HL-60 (cell line): ENCODE data around the gene BAAT.

Experiments used
- DNase-seq, 2 experiments: peaks; one replicate each; pipeline ENCODE4 v3.0.0-alpha.2; 2010 to 2020; ENCODE audit warnings: low read depth in 1 of 2, low spot score in 1 of 2
- H3K27ac ChIP-seq: fragments of 250-450 bp; sonication (Bioruptor Pico); replicated peaks from 2 replicates; pipeline ENCODE4 v1.5.1; 2020; ENCODE audit warnings: mild to moderate bottlenecking, moderate library complexity
- H3K27me3 ChIP-seq: fragments of 250-450 bp; sonication (Bioruptor Pico); 2 replicates; pipeline ENCODE4 v1.5.1; 2021; ENCODE audit warnings: mild to moderate bottlenecking, moderate library complexity; ENCODE audit not compliant: insufficient read depth, poor library complexity, severe bottlenecking
- H3K4me3 ChIP-seq: replicated peaks from 2 replicates; pipeline ENCODE4 v1.5.1; 2011; ENCODE audit warnings: mild to moderate bottlenecking, control low read depth, low read length; ENCODE audit not compliant: insufficient read depth
- CTCF ChIP-seq: IDR thresholded peaks from one replicate; pipeline ENCODE4 v1.5.1; 2011; ENCODE audit warnings: low read length, control low read depth, inconsistent platforms; ENCODE audit not compliant: insufficient read depth
- GABPA ChIP-seq: IDR thresholded peaks from 2 replicates; pipeline ENCODE4 v1.6.1; 2012; ENCODE audit warnings: low read depth
- POLR2AphosphoS5 ChIP-seq: IDR thresholded peaks from 2 replicates; pipeline ENCODE4 v1.6.1; 2012; ENCODE audit warnings: low read depth
- REST ChIP-seq: IDR thresholded peaks from 2 replicates; pipeline ENCODE4 v1.6.1; 2012; ENCODE audit warnings: low read depth; ENCODE audit not compliant: insufficient replicate concordance
- SPI1 ChIP-seq: IDR thresholded peaks from 2 replicates; pipeline ENCODE4 v1.6.1; 2012; ENCODE audit warnings: low read depth, mild to moderate bottlenecking, borderline replicate concordance

BAAT gene

GRCh38 chr9:101428909-101429308 lies 44.1 kb upstream of the BAAT start:
- no peak overlapping the region for H3K27ac ChIP-seq
- no peak for DNase-seq
- no peak overlapping the region for H3K4me3 ChIP-seq
- TF ChIP-seq CTCF (no peak), POLR2AphosphoS5 (no peak), SPI1 (no peak), REST (no peak), GABPA (no peak)
- H3K27me3 ChIP-seq = no peaks in the 10 kb centered on the region

- no peaks in the 10 kb centered on the region for H3K27me3 ChIP-seq
- no peak for DNase-seq
- no peak overlapping the region for H3K27ac ChIP-seq
- TF ChIP-seq POLR2AphosphoS5 (no peak), CTCF (no peak), SPI1 (no peak), REST (no peak), GABPA (no peak)
- no peak overlapping the region for H3K4me3 ChIP-seq
Observed at GRCh38 chr9:101427957-101428655, 43.3 kb upstream of the BAAT start.

GRCh38 chr9:101427358-101427757 lies 42.6 kb upstream of the BAAT start:
- H3K4me3 ChIP-seq = no peak overlapping the region
- H3K27ac ChIP-seq = no peak overlapping the region
- no peak for DNase-seq
- TF ChIP-seq GABPA (no peak), CTCF (no peak), REST (no peak), POLR2AphosphoS5 (no peak), SPI1 (no peak)
- H3K27me3 ChIP-seq = no peaks in the 10 kb centered on the region
